HL-60 (cell line): ENCODE results near the gene TNP2.

Experiments used
- CTCF ChIP-seq: IDR thresholded peaks from one replicate; pipeline ENCODE4 v1.5.1; 2011; ENCODE audit warnings: low read length, control low read depth, inconsistent platforms; ENCODE audit not compliant: insufficient read depth
- GABPA ChIP-seq: IDR thresholded peaks from 2 replicates; pipeline ENCODE4 v1.6.1; 2012; ENCODE audit warnings: low read depth
- POLR2AphosphoS5 ChIP-seq: IDR thresholded peaks from 2 replicates; pipeline ENCODE4 v1.6.1; 2012; ENCODE audit warnings: low read depth
- REST ChIP-seq: IDR thresholded peaks from 2 replicates; pipeline ENCODE4 v1.6.1; 2012; ENCODE audit warnings: low read depth; ENCODE audit not compliant: insufficient replicate concordance
- SPI1 ChIP-seq: IDR thresholded peaks from 2 replicates; pipeline ENCODE4 v1.6.1; 2012; ENCODE audit warnings: low read depth, mild to moderate bottlenecking, borderline replicate concordance

GRCh38 chr16:11302977-11303376, 33.9 kb upstream of the TNP2 start:
- TF ChIP-seq CTCF (no peak), REST (no peak), GABPA (no peak), POLR2AphosphoS5 (no peak), SPI1 (no peak)
